Kidney (tissue), 14 donors: ENCODE data around the gene GPC5. TPM values are rescaled to one million over a fixed set of nuclear protein-coding genes. Genes with fewer than 3 reads are reported as not detected.

Experiments
- DNase-seq, 5 donors: peaks; one replicate each; pipeline ENCODE4 v3.0.0-alpha.2; 2013 to 2020
- FAIRE-seq: peaks from 2 replicates; lab custom pipeline; 2012; peaks lifted over from hg19 to GRCh38; lab: Jason Lieb, UNC
- H3K27ac ChIP-seq, 2 donors: one replicate each; pipeline ENCODE4 v1.7.0; 2013; ENCODE audit warnings: low read depth in 2 of 2, low read length in 2 of 2, inconsistent platforms in 1 of 2
- H3K27me3 ChIP-seq: one replicate; pipeline ENCODE4 v1.7.1; 2013; ENCODE audit warnings: low read length, inconsistent platforms; ENCODE audit not compliant: control insufficient read depth, insufficient read depth
- H3K36me3 ChIP-seq, 3 donors: one replicate each; pipeline versions ENCODE4 v1.7.0 to v1.7.1; 2013; ENCODE audit warnings: low read length in 3 of 3, control low read depth in 1 of 3, inconsistent platforms in 1 of 3; ENCODE audit not compliant: insufficient read depth in 3 of 3, control insufficient read depth in 2 of 3
- H3K4me1 ChIP-seq, 3 donors: one replicate each; pipeline versions ENCODE4 v1.7.0 to v1.7.1; 2013; ENCODE audit warnings: low read length in 3 of 3, inconsistent platforms in 1 of 3, low read depth in 1 of 3; ENCODE audit not compliant: control insufficient read depth in 2 of 3, insufficient read depth in 2 of 3
- H3K4me3 ChIP-seq, 3 donors: one replicate each; pipeline versions ENCODE4 v1.7.0 to v1.8.1; 2013; ENCODE audit warnings: low read length in 3 of 3, control low read depth in 1 of 3, inconsistent platforms in 1 of 3
- H3K9ac ChIP-seq, 3 donors: one replicate each; pipeline versions ENCODE4 v1.7.0 to v1.7.1; 2013; ENCODE audit warnings: low read length in 3 of 3, control low read depth in 1 of 3, inconsistent platforms in 1 of 3
- H3K9me3 ChIP-seq, 3 donors: one replicate each; pipeline versions ENCODE4 v1.7.0 to v1.7.1; 2013; ENCODE audit warnings: low read length in 3 of 3, control low read depth in 1 of 3, inconsistent platforms in 1 of 3; ENCODE audit not compliant: control insufficient read depth in 2 of 3, insufficient read depth in 1 of 3
- CTCF ChIP-seq: IDR thresholded peaks from 3 replicates; pipeline ENCODE4 v1.5.1; 2012; ENCODE audit warnings: mild to moderate bottlenecking, moderate library complexity, borderline replicate concordance; ENCODE audit not compliant: insufficient read depth; ENCODE audit errors: extremely low read depth
- intact Hi-C: fragments of 100-400 bp; cut with DNase I; formaldehyde crosslinking; loops from one replicate; pipeline ENCODE4 v1.11.1; 2022
- polyA plus RNA-seq: library from polyadenylated mRNA; stranded (reverse); fragments of 350-450 nt; fragmentation: Illumina TruSeq; extraction: RNeasy Lipid Tissue Mini Kit (QIAGEN cat#74804); gene quantifications from one replicate; pipeline ENCODE4 v1.2.3, GENCODE V29; 2014; ENCODE audit warnings: low read depth, low replicate concordance; ENCODE audit not compliant: insufficient read depth
- total RNA-seq: library from RNA; stranded (reverse); fragmentation: NEBNext Ultra II Directional; extraction: Animal tissue kit (Norgen Biotek cat#: 25700); gene quantifications from one replicate; pipeline ENCODE4 v1.2.1, GENCODE V29; 2021
- donor health status: control.
- donor health status: control.
- donor health status: control.
- donor health status: control.
- donor health status: control.
- donor health status: DM: yes; HTN: yes; CAD: no.
- donor health status: Normal renal cell carcinoma (clear cell type).

The GPC5 gene
- total and polyA plus RNA-seq, 2 donors from 2014 or later: 0.47 to 6.8 TPM

- no peak overlapping the region for H3K9ac ChIP-seq
- H3K4me3 ChIP-seq: no peak overlapping the region
- no peak for TF ChIP-seq CTCF
- FAIRE-seq (no peak), DNase-seq (no peak)
- H3K27me3 ChIP-seq: no peaks in the 10 kb centered on the region
- no peak overlapping the region for H3K27ac ChIP-seq
- no peaks in the 10 kb centered on the region for H3K4me1 ChIP-seq
- H3K36me3 ChIP-seq: no peaks in the 10 kb centered on the region
- peaks cover 0 to 8% (median 0%) of the 10 kb centered on the region in 3 donors for H3K9me3 ChIP-seq
- intact Hi-C loops: no loop called here
Observed at GRCh38 chr13:92900446-92900845, 1502.0 kb downstream of the GPC5 start.

- Histone ChIP-seq H3K9me3 (peaks cover 0 to 8% (median 0%) of the 10 kb centered on the region in 3 donors), H3K27me3 (no peaks in the 10 kb centered on the region), H3K27ac (no peak overlapping the region), H3K4me1 (no peaks in the 10 kb centered on the region), H3K36me3 (no peaks in the 10 kb centered on the region), H3K9ac (no peak overlapping the region), H3K4me3 (no peak overlapping the region)
- DNase-seq: no peak
- no peak for TF ChIP-seq CTCF
- no peak for FAIRE-seq
- intact Hi-C loops: no loop called here
Observed at GRCh38 chr13:92901739-92902138, 1503.3 kb downstream of the GPC5 start.

- intact Hi-C loops: no loop called here
- no peak for FAIRE-seq
Observed at GRCh38 chr13:92912629-92913028, 1514.2 kb downstream of the GPC5 start.

More at GRCh38 chr13:92912629-92913028, 1514.2 kb downstream of the GPC5 start:
- TF ChIP-seq CTCF: no peak
- Histone ChIP-seq H3K4me1 (no peaks in the 10 kb centered on the region), H3K9ac (no peak overlapping the region), H3K9me3 (no peaks in the 10 kb centered on the region), H3K4me3 (no peak overlapping the region), H3K27me3 (no peaks in the 10 kb centered on the region), H3K36me3 (no peaks in the 10 kb centered on the region), H3K27ac (no peak overlapping the region)
- DNase-seq: no peak
